ENCODE measurements around the gene IFITM10. TPM values are rescaled to one million over a fixed set of nuclear protein-coding genes. Genes with fewer than 3 reads are reported as not detected.

The IFITM10 gene
- total RNA-seq, 4 donors from 2014 or later: 0.88 to 6.3 (median 2.4) TPM

GRCh38 chr11:1718326-1718725 lies 32.1 kb downstream of the IFITM10 start:
- 90 to 92% methylated on average over 13 to 14 of the region's 15 CpGs for WGBS, 2 donors
- intact Hi-C loops (cut with DNase I): no loop called here
- TF ChIP-seq CTCF (IDR thresholded peaks at IDR 0.05): no peak
- no peak for TF ChIP-seq POLR2A (IDR thresholded peaks at IDR 0.05)
- H3K27me3 ChIP-seq: peaks cover 0 to 39% (median 2%) of the 10 kb centered on the region in 4 donors
- H3K36me3 ChIP-seq: no peaks in the 10 kb centered on the region
- H3K4me1 ChIP-seq: no peaks in the 10 kb centered on the region
- DNase-seq: no peak
- no peaks in the 10 kb centered on the region for H3K9me3 ChIP-seq
- no peak overlapping the region for H3K4me3 ChIP-seq
- no peak overlapping the region for H3K27ac ChIP-seq

- Histone ChIP-seq H3K4me3 (no peak overlapping the region), H3K27ac (no peak overlapping the region), H3K9me3 (no peaks in the 10 kb centered on the region), H3K27me3 (peaks cover 0 to 35% (median under 1%) of the 10 kb centered on the region in 4 donors), H3K36me3 (no peaks in the 10 kb centered on the region), H3K4me1 (no peaks in the 10 kb centered on the region)
- intact Hi-C loops (cut with DNase I): no loop called here
- TF ChIP-seq CTCF (IDR thresholded peaks at IDR 0.05) (no peak), POLR2A (IDR thresholded peaks at IDR 0.05) (no peak)
- 45 to 48% methylated on average over 8 of the region's 8 CpGs for WGBS, 2 donors
- no peak for DNase-seq
Measured at GRCh38 chr11:1717745-1718144, 32.6 kb downstream of the IFITM10 start.

- Histone ChIP-seq H3K9me3 (no peaks in the 10 kb centered on the region), H3K4me1 (no peaks in the 10 kb centered on the region), H3K36me3 (no peaks in the 10 kb centered on the region), H3K27me3 (peaks cover 0 to 30% (median 0%) of the 10 kb centered on the region in 4 donors), H3K4me3 (no peak overlapping the region), H3K27ac (no peak overlapping the region)
- no peak for DNase-seq
- intact Hi-C loops (cut with DNase I): no loop called here
- WGBS, 2 donors: 85 to 100% methylated on average over 15 to 21 of the region's 24 CpGs
- no peak for TF ChIP-seq CTCF (IDR thresholded peaks at IDR 0.05)
- TF ChIP-seq POLR2A (IDR thresholded peaks at IDR 0.05): no peak
Measured at GRCh38 chr11:1714908-1715885, 35.2 kb downstream of the IFITM10 start.

- Histone ChIP-seq H3K9me3 (no peaks in the 10 kb centered on the region), H3K4me3 (no peak overlapping the region), H3K27ac (no peak overlapping the region), H3K4me1 (peaks cover 4 to 26% (median 8%) of the 10 kb centered on the region in 3 donors), H3K36me3 (no peaks in the 10 kb centered on the region), H3K27me3 (peaks cover 0 to 31% (median 0%) of the 10 kb centered on the region in 4 donors)
- TF ChIP-seq CTCF (IDR thresholded peaks at IDR 0.05) (no peak), POLR2A (IDR thresholded peaks at IDR 0.05) (no peak)
- DNase-seq: no peak
- intact Hi-C loops (cut with DNase I): no loop called here
- WGBS, 2 donors: 86 to 89% methylated on average over 10 of the region's 10 CpGs
Measured at GRCh38 chr11:1708716-1709115, 41.7 kb downstream of the IFITM10 start.

- no peaks in the 10 kb centered on the region for H3K9me3 ChIP-seq
- 23 to 37% methylated on average over 4 of the region's 4 CpGs for WGBS, 2 donors
- intact Hi-C loops (cut with DNase I): no loop called here
- no peak for DNase-seq
- TF ChIP-seq CTCF (IDR thresholded peaks at IDR 0.05): no peak
- no peak for TF ChIP-seq POLR2A (IDR thresholded peaks at IDR 0.05)
- no peaks in the 10 kb centered on the region for H3K36me3 ChIP-seq
- no peak overlapping the region for H3K4me3 ChIP-seq
- no peak overlapping the region for H3K27ac ChIP-seq
- peaks cover 0 to 31% (median 0%) of the 10 kb centered on the region in 4 donors for H3K27me3 ChIP-seq
- peaks cover 4 to 26% (median 8%) of the 10 kb centered on the region in 3 donors for H3K4me1 ChIP-seq
Measured at GRCh38 chr11:1707751-1708150, 42.6 kb downstream of the IFITM10 start.
